IMR-90 (cell line): ENCODE results near the gene DPP10. TPM values are rescaled to one million over a fixed set of nuclear protein-coding genes. Genes with fewer than 3 reads are reported as not detected.

Experiments used
- ATAC-seq: fragments of 200-7000 bp; cut with Tn5 transposase; 2 replicates; pipeline ENCODE4 v1.9.1; 2020; ENCODE audit warnings: low read depth, mild to moderate bottlenecking, moderate library complexity
- BruUV-seq: library from RNA; stranded (reverse); fragments of 400-500 nt; replicated peaks from 2 replicates; lab custom pipeline; 2021; lab: Mats Ljungman, UMichigan
- CTCF ChIA-PET: fragments of 300-600 bp; formaldehyde crosslinking; extraction: SDS; loops from one replicate; lab custom pipeline; 2021; ENCODE audit warnings: antibody characterized with exemption; lab: Yijun Ruan, JAX
- POLR2A ChIA-PET: fragments of 300-600 bp; sonication (Branson Sonifier 250); formaldehyde crosslinking; loops from one replicate; lab custom pipeline; 2022; ENCODE audit warnings: antibody characterized with exemption; ENCODE audit not compliant: unreplicated experiment; lab: Charles Lee
- DNase-seq: peaks from one replicate; pipeline ENCODE4 v3.0.0; 2013
- H2AFZ ChIP-seq: replicated peaks from 2 replicates; pipeline ENCODE3; 2013; ENCODE audit warnings: low read length, mild to moderate bottlenecking; ENCODE audit not compliant: poor library complexity
- H2AK5ac ChIP-seq: 2 replicates; pipeline ENCODE4 v1.6.1; 2013; ENCODE audit warnings: low read depth, low read length, inconsistent platforms
- H2AK9ac ChIP-seq: replicated peaks from 2 replicates; pipeline ENCODE3; 2013; ENCODE audit warnings: mild to moderate bottlenecking, low read depth, low read length, moderate library complexity; ENCODE audit not compliant: poor library complexity
- H2BK120ac ChIP-seq: 2 replicates; pipeline ENCODE4 v1.6.1; 2013; ENCODE audit warnings: low read depth, low read length, inconsistent platforms
- H2BK15ac ChIP-seq: 3 replicates; pipeline ENCODE4 v1.6.1; 2013; ENCODE audit warnings: low read depth, low read length, inconsistent platforms
- H2BK20ac ChIP-seq: 2 replicates; pipeline ENCODE4 v1.6.1; 2013; ENCODE audit warnings: low read depth, mild to moderate bottlenecking, inconsistent platforms, low read length, moderate library complexity
- H2BK5ac ChIP-seq: 2 replicates; pipeline ENCODE4 v1.6.1; 2013; ENCODE audit warnings: mild to moderate bottlenecking, low read depth, low read length, inconsistent platforms; ENCODE audit not compliant: poor library complexity, severe bottlenecking
- H3K14ac ChIP-seq: replicated peaks from 2 replicates; pipeline ENCODE4 v1.6.1; 2013; ENCODE audit warnings: low read depth, low read length, inconsistent platforms
- H3K18ac ChIP-seq: 2 replicates; pipeline ENCODE4 v1.6.1; 2013; ENCODE audit warnings: low read depth, low read length, control low read depth
- H3K23ac ChIP-seq: 2 replicates; pipeline ENCODE4 v1.6.1; 2013; ENCODE audit warnings: low read depth, low read length, inconsistent platforms
- H3K27ac ChIP-seq: 2 replicates; pipeline ENCODE4 v1.5.1; 2013; ENCODE audit warnings: mild to moderate bottlenecking, control low read depth, low read length; ENCODE audit not compliant: insufficient read depth
- H3K27me3 ChIP-seq: 2 replicates; pipeline ENCODE4 v1.6.1; 2013; ENCODE audit warnings: low read length; ENCODE audit not compliant: control insufficient read depth, insufficient read depth
- H3K36me3 ChIP-seq: 2 replicates; pipeline ENCODE4 v1.6.1; 2013; ENCODE audit warnings: low read length, mixed read lengths; ENCODE audit not compliant: control insufficient read depth, insufficient read depth
- H3K4ac ChIP-seq: 2 replicates; pipeline ENCODE4 v1.6.1; 2013; ENCODE audit warnings: low read depth, low read length, inconsistent platforms
- H3K4me1 ChIP-seq: 2 replicates; pipeline ENCODE4 v1.6.1; 2013; ENCODE audit warnings: low read length, mixed read lengths; ENCODE audit not compliant: control insufficient read depth, insufficient read depth
- H3K4me2 ChIP-seq: 2 replicates; pipeline ENCODE4 v1.6.1; 2013; ENCODE audit warnings: low read depth, mild to moderate bottlenecking, control low read depth, low read length, moderate library complexity
- H3K4me3 ChIP-seq: 2 replicates; pipeline ENCODE4 v1.5.1; 2013; ENCODE audit warnings: low read depth, mild to moderate bottlenecking, control low read depth, low read length, moderate library complexity; ENCODE audit not compliant: insufficient read depth
- H3K56ac ChIP-seq: 2 replicates; pipeline ENCODE4 v1.6.1; 2013; ENCODE audit warnings: low read length, inconsistent platforms; ENCODE audit not compliant: insufficient read depth; ENCODE audit errors: extremely low read depth
- H3K79me1 ChIP-seq, 2 experiments: 2 replicates each; pipeline ENCODE4 v1.6.1; 2013; ENCODE audit warnings: low read length in 2 of 2, inconsistent platforms in 1 of 2, low read depth in 1 of 2
- H3K9ac ChIP-seq: 2 replicates; pipeline ENCODE4 v1.6.1; 2013; ENCODE audit warnings: low read depth, low read length, control low read depth
- H3K9me1 ChIP-seq: 2 replicates; pipeline ENCODE4 v1.6.1; 2013; ENCODE audit warnings: low read length, inconsistent platforms; ENCODE audit not compliant: insufficient read depth
- H3K9me3 ChIP-seq: 2 replicates; pipeline ENCODE4 v1.6.1; 2013; ENCODE audit warnings: low read length; ENCODE audit not compliant: control insufficient read depth, insufficient read depth
- H4K20me1 ChIP-seq: 2 replicates; pipeline ENCODE4 v1.6.1; 2013; ENCODE audit warnings: low read length, inconsistent platforms; ENCODE audit not compliant: insufficient read depth
- H4K5ac ChIP-seq: 2 replicates; pipeline ENCODE4 v1.6.1; 2013; ENCODE audit warnings: mild to moderate bottlenecking, low read depth, low read length, control low read depth
- H4K8ac ChIP-seq, 2 experiments: 2 replicates each; pipeline ENCODE4 v1.6.1; 2013; ENCODE audit warnings: low read depth in 2 of 2, low read length in 2 of 2, control low read depth in 1 of 2, inconsistent platforms in 1 of 2
- H4K91ac ChIP-seq: 2 replicates; pipeline ENCODE4 v1.6.1; 2013; ENCODE audit warnings: low read depth, low read length, inconsistent platforms; ENCODE audit not compliant: insufficient read depth
- BHLHE40 ChIP-seq: fragments of 150-350 bp; IDR thresholded peaks from 2 replicates; pipeline ENCODE4 v1.6.1; 2016; ENCODE audit warnings: mild to moderate bottlenecking, low read depth, low read length
- CEBPB ChIP-seq: IDR thresholded peaks from 2 replicates; pipeline ENCODE4 v1.6.1; 2012; ENCODE audit warnings: low read depth, low read length, improper control_type of control experiment
- CHD1 ChIP-seq: IDR thresholded peaks from 2 replicates; pipeline ENCODE4 v1.6.1; 2012; ENCODE audit warnings: low read depth, low read length, improper control_type of control experiment
- CTCF ChIP-seq: conservative IDR thresholded peaks from 2 replicates; pipeline ENCODE4 v1.5.1; 2012; ENCODE audit warnings: mild to moderate bottlenecking, low read depth, low read length, improper control_type of control experiment
- ELK1 ChIP-seq: fragments of 150-350 bp; IDR thresholded peaks from 2 replicates; pipeline ENCODE4 v1.6.1; 2016; ENCODE audit warnings: low read depth, mild to moderate bottlenecking, low read length, moderate library complexity, borderline replicate concordance
- FOS ChIP-seq: fragments of 150-350 bp; IDR thresholded peaks from 2 replicates; pipeline ENCODE4 v1.6.1; 2016; ENCODE audit warnings: low read depth, low read length
- MAFK ChIP-seq: IDR thresholded peaks from 2 replicates; pipeline ENCODE4 v1.6.1; 2012; ENCODE audit warnings: low read depth, low read length, improper control_type of control experiment
- MAZ ChIP-seq: IDR thresholded peaks from 2 replicates; pipeline ENCODE4 v1.6.1; 2012; ENCODE audit warnings: low read depth, mild to moderate bottlenecking, low read length, improper control_type of control experiment, moderate library complexity, borderline replicate concordance
- MXI1 ChIP-seq: IDR thresholded peaks from 2 replicates; pipeline ENCODE4 v1.6.1; 2012; ENCODE audit warnings: low read depth, mild to moderate bottlenecking, low read length, moderate library complexity, borderline replicate concordance
- NFE2L2 ChIP-seq: fragments of 150-350 bp; IDR thresholded peaks from 2 replicates; pipeline ENCODE4 v1.6.1; 2016; ENCODE audit warnings: low read depth, mild to moderate bottlenecking, low read length
- RAD21 ChIP-seq: IDR thresholded peaks from 2 replicates; pipeline ENCODE4 v1.6.1; 2012; ENCODE audit warnings: low read length, improper control_type of control experiment
- RCOR1 ChIP-seq: IDR thresholded peaks from 2 replicates; pipeline ENCODE4 v1.6.1; 2012; ENCODE audit warnings: mild to moderate bottlenecking, low read length, improper control_type of control experiment; ENCODE audit not compliant: insufficient replicate concordance
- RFX5 ChIP-seq: IDR thresholded peaks from 2 replicates; pipeline ENCODE4 v1.8.0; 2012; ENCODE audit warnings: low read depth, mild to moderate bottlenecking, low read length, moderate library complexity
- SMC3 ChIP-seq: fragments of 150-350 bp; IDR thresholded peaks from 2 replicates; pipeline ENCODE4 v1.6.1; 2016; ENCODE audit warnings: low read depth, mild to moderate bottlenecking, antibody characterized with exemption, low read length, moderate library complexity
- USF2 ChIP-seq: fragments of 150-350 bp; IDR thresholded peaks from 2 replicates; pipeline ENCODE4 v1.6.1; 2017; ENCODE audit warnings: mild to moderate bottlenecking, antibody characterized with exemption, low read length, low read depth
- WGBS, 2 experiments: methylation state at CpG; one replicate each; pipeline versions ENCODE4 v1.1.5 to v1.1.7; 2013; ENCODE audit warnings: missing lambda C conversion rate in 2 of 2; ENCODE audit not compliant: insufficient read length in 1 of 2; ENCODE audit errors: extremely low coverage in 2 of 2; 5-methylcytosine and 5-hydroxymethylcytosine counted together
- dilution Hi-C: fragments of 300-500 bp; cut with HindIII; formaldehyde crosslinking; loops from one replicate; pipeline ENCODE4 v1.14.3; 2018; ENCODE audit warnings: low sequenced_read_pairs; ENCODE audit not compliant: unreplicated experiment
- in situ Hi-C: fragments of 300-500 bp; cut with MboI; formaldehyde crosslinking; loops from 3 replicates; pipeline ENCODE4 v1.14.3; 2019; ENCODE audit warnings: low sequenced_read_pairs, inconsistent platforms, mixed read lengths
- intact Hi-C: fragments of 100-400 bp; cut with micrococcal nuclease; formaldehyde crosslinking; loops from 2 replicates; pipeline ENCODE4 v1.10.0; 2022
- polyA plus RNA-seq, 3 experiments: library from polyadenylated mRNA; depleted of rRNA; stranded (reverse); fragments of >200 nt; gene quantifications; 2 replicates each; pipeline ENCODE4 v1.2.3, GENCODE V29; 2012; ENCODE audit warnings: low replicate concordance in 1 of 3
- total RNA-seq: library from RNA; depleted of rRNA; stranded (reverse); fragments of >200 nt; gene quantifications from 2 replicates; pipeline ENCODE4 v1.2.3, GENCODE V29; 2012

Gene DPP10
- total and polyA plus RNA-seq, 2 of the 4 experiments (the other 2 are of a cell fraction): not detected

- H3K4me3 ChIP-seq: no peak overlapping the region
- H3K9me1 ChIP-seq: no peaks in the 10 kb centered on the region
- intact Hi-C loops (no loop called here), dilution Hi-C loops (no loop called here), in situ Hi-C loops (no loop called here)
- no peak overlapping the region for H3K4me2 ChIP-seq
- ChIA-PET CTCF (no interaction called here), POLR2A (no interaction called here)
- no peak overlapping the region for H3K14ac ChIP-seq
- no CpG with 5 or more reads among the region's 2 CpGs for WGBS, 2 experiments
- no peak overlapping the region for H2BK15ac ChIP-seq
- no peak overlapping the region for H3K18ac ChIP-seq
- H3K36me3 ChIP-seq: no peaks in the 10 kb centered on the region
- no peak overlapping the region for H3K23ac ChIP-seq
- no peak for ATAC-seq
- H4K91ac ChIP-seq: no peak overlapping the region
- no peak overlapping the region for H3K27ac ChIP-seq
- H4K20me1 ChIP-seq: no peaks in the 10 kb centered on the region
- no peak overlapping the region for H2AK5ac ChIP-seq
- DNase-seq: no peak
- H3K79me1 ChIP-seq: no peaks in the 10 kb centered on the region
- no peaks in the 10 kb centered on the region for H3K4me1 ChIP-seq
- no peak overlapping the region for H2BK20ac ChIP-seq
- no peak overlapping the region for H2AFZ ChIP-seq
- no peak overlapping the region for H2BK120ac ChIP-seq
- H3K56ac ChIP-seq: no peak overlapping the region
- no peak overlapping the region for H4K5ac ChIP-seq
- no peak overlapping the region for H4K8ac ChIP-seq
- no peak overlapping the region for H2AK9ac ChIP-seq
- H2BK5ac ChIP-seq: no peak overlapping the region
- no peak overlapping the region for H3K9ac ChIP-seq
- no TSS peak for BruUV-seq
- no peak for TF ChIP-seq SMC3
- no peak for TF ChIP-seq RFX5
- TF ChIP-seq CTCF: no peak
- TF ChIP-seq NFE2L2: no peak
- no peak for TF ChIP-seq BHLHE40
- no peak for TF ChIP-seq USF2
- TF ChIP-seq FOS: no peak
- TF ChIP-seq MAFK: no peak
- no peak for TF ChIP-seq CEBPB
- no peak for TF ChIP-seq MAZ
- no peak for TF ChIP-seq RAD21
- no peak for TF ChIP-seq RCOR1
- no peak for TF ChIP-seq MXI1
- TF ChIP-seq CHD1: no peak
- TF ChIP-seq ELK1: no peak
- H3K27me3 ChIP-seq: no peaks in the 10 kb centered on the region
- peaks cover 3% of the 10 kb centered on the region for H3K9me3 ChIP-seq
- H3K4ac ChIP-seq: no peak overlapping the region
These were observed 594.4 kb downstream of the DPP10 start for GRCh38 chr2:115036818-115037217.
